Measurements from ENCODE around the gene OR10A4. TPM values are rescaled to one million over a fixed set of nuclear protein-coding genes. Genes with fewer than 3 reads are reported as not detected.

Gene OR10A4
- total and polyA plus RNA-seq, 2 of the 13 experiments (the other 11 are each of a cell fraction or from before 2014, with no cell fraction given): not detected

GRCh38 chr11:6856871-6857270 is 19.6 kb upstream of the OR10A4 start:
- Histone ChIP-seq H3K36me3 (replicated peaks in 1 of 2; ENCODE audit: control insufficient read depth in 1 of 2, insufficient read depth in 2 of 2, low read length in 2 of 2) (no peaks in the 10 kb centered on the region), H3K4me2 (ENCODE audit: low read depth, low read length) (no peak overlapping the region), H3K4me1 (ENCODE audit: insufficient read depth, low read length) (no peaks in the 10 kb centered on the region), H4K20me1 (ENCODE audit: insufficient read depth, low read length) (no peaks in the 10 kb centered on the region), H3K27me3 (ENCODE audit: control insufficient read depth in 1 of 2, insufficient read depth in 2 of 2, low read length in 2 of 2) (peaks cover 0 to under 1% of the 10 kb centered on the region in 2 experiments; a peak in 1 of 5 replicates), H2AFZ (ENCODE audit: low read length) (no peak overlapping the region), H3K27ac (ENCODE audit: extremely low read length, insufficient read depth, low read length) (no peak overlapping the region), H3K9me3 (ENCODE audit: low read length) (0 out of 2 replicates have a peak, but pooled peaks cover 3% of the 10 kb centered on the region), H3K9ac (ENCODE audit: insufficient read depth, low read depth, low read length) (no peak overlapping the region), H3K79me2 (ENCODE audit: insufficient read depth, low read length) (no peaks in the 10 kb centered on the region), H3K4me3 (replicated peaks in 1 of 3; ENCODE audit: insufficient read depth in 1 of 3, low read depth in 2 of 3, low read length in 3 of 3) (no peak overlapping the region)
- DNase-seq (ENCODE audit: low spot score) (no peak), ATAC-seq (no peak), FAIRE-seq (no peak)
- CTCF ChIA-PET (ENCODE audit: low intra/inter-chr PET ratio, low total read pairs): no interaction called here
- intact Hi-C loops (cut with micrococcal nuclease; ENCODE audit: unreplicated experiment): no loop called here
- POLR2A ChIA-PET: no interaction called here
- BruUV-seq (replicated peaks): no TSS peak
- no peak for TF ChIP-seq KDM2A (CRISPR knock-in tag; IDR thresholded peaks at IDR 0.05; ENCODE audit: borderline replicate concordance, low read depth)
- TF ChIP-seq HOMEZ (CRISPR knock-in tag; IDR thresholded peaks at IDR 0.05; ENCODE audit: low read depth): no peak
- TF ChIP-seq GATAD2A (CRISPR knock-in tag; IDR thresholded peaks at IDR 0.05): no peak
- TF ChIP-seq STAT6 (CRISPR knock-in tag; IDR thresholded peaks at IDR 0.05; ENCODE audit: borderline replicate concordance): no peak
- no peak for TF ChIP-seq HNF4G (IDR thresholded peaks at IDR 0.05; ENCODE audit: borderline replicate concordance, low read depth, low read length)
- no peak for TF ChIP-seq HNF4G (CRISPR knock-in tag; IDR thresholded peaks at IDR 0.05; ENCODE audit: borderline replicate concordance, low read depth)
- no peak for TF ChIP-seq SMAD9 (CRISPR knock-in tag; IDR thresholded peaks at IDR 0.05)
- no peak for TF ChIP-seq ZBTB38 (CRISPR knock-in tag; IDR thresholded peaks at IDR 0.05)
- in situ Hi-C loops (cut with HindIII; ENCODE audit: extremely low pct_ligation_motif_present, low pct_unique_long_range_greater_than_20kb): no loop called here
- WGBS (ENCODE audit: low lambda C conversion rate): 0% methylated on average over 3 of the region's 3 CpGs

Measured in HepG2 (cell line).